GM19324 (cell line): ENCODE data around the gene CCDC14.
"Not testable (repeated sequence)": the region's sequence is repeated elsewhere in the genome, so short reads cannot be mapped to it uniquely, and the experiment has no call there.

Source experiments
- ATAC-seq: cut with Tn5 transposase; IDR thresholded peaks from one replicate; pipeline ENCODE4 v1.9.1; 2021; ENCODE audit warnings: mild to moderate bottlenecking, moderate library complexity; ENCODE audit not compliant: unreplicated experiment, low FRiP score

CCDC14 gene, protein sequence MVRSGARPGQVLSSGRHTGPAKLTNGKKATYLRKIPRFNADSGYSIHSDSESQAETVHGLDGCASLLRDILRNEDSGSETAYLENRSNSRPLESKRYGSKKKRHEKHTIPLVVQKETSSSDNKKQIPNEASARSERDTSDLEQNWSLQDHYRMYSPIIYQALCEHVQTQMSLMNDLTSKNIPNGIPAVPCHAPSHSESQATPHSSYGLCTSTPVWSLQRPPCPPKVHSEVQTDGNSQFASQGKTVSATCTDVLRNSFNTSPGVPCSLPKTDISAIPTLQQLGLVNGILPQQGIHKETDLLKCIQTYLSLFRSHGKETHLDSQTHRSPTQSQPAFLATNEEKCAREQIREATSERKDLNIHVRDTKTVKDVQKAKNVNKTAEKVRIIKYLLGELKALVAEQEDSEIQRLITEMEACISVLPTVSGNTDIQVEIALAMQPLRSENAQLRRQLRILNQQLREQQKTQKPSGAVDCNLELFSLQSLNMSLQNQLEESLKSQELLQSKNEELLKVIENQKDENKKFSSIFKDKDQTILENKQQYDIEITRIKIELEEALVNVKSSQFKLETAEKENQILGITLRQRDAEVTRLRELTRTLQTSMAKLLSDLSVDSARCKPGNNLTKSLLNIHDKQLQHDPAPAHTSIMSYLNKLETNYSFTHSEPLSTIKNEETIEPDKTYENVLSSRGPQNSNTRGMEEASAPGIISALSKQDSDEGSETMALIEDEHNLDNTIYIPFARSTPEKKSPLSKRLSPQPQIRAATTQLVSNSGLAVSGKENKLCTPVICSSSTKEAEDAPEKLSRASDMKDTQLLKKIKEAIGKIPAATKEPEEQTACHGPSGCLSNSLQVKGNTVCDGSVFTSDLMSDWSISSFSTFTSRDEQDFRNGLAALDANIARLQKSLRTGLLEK

DNA sequence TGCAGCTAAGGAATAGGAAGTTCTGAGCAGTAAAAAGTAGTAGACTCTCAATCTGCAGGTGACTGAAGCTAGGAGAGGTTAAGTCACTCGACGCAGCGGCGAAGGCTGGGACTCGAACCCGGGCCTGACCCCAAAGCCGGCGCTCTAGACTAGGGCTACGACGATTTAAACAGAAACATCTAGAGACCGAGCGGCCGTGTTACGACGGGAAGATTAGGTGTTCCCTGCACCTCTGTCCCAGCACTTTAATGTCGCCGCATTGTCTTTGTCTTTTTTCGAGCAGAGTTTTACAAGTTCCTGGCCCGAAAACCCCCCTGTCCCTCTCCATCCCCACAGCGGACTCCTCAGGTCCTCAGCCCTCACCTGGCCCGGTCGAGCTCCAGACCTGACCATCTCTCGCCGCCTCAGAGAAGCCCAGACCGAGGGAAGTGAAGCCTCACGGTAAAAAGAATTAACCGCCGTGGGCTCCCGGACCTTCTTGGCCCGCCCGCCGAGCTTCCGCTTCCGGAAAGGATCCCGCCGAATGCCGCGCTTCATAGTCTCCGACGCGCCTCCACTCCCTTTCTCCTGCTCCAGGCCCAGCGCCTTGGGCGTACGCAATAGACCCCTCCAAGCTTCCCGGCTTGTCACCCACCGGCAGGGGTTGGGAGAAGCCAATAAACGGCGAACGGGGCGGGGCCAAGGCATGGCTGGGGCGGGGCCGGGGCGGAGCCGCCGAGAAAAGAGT is at the start of gene CCDC14:
CCDC14 (minus strand) TSS at position 449 of the 727 bp plus-strand sequence; CDS start at position 393, 56 bp downstream.
- ATAC-seq = peak; percentile 73

DNA sequence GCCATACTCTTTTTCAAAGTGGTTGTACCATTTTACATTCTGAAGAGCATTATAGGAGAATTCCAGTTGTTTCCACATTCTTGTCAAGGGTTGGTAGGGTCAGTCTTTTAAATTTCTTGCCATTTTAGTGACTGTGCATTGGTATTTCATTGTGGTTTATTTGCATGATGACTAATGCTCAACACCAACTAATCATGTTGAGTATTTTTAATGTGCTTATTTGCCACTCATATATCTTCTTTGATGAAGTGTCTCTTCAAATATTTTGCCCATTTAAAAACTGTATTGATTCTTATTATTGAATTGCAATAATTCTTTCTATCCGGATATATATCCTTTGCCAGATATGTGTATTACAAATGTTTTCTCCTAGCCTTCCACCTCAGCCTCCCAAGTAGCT is 47.3 kb upstream of the CCDC14 start:
- ATAC-seq = not testable (repeated sequence)

DNA sequence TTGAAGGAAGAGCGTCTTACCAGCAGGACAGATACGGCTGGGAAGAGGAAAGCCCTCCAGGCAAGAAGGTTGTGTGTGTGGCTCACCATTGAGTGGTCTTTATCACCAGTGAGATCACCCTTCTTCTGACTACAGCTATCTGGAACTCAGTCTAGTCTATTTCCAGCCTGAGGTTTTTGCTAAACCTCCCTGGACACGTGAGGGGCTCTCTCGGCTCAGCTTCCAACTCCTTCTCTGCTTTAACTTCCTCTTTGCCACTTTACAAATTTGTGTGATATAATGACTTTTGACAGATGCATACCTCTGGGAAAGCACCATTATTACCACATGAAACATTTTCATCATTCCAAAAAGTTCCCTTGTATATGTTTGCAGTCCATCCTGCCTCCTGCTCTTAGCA is 46.2 kb upstream of the CCDC14 start:
- ATAC-seq = no peak

DNA sequence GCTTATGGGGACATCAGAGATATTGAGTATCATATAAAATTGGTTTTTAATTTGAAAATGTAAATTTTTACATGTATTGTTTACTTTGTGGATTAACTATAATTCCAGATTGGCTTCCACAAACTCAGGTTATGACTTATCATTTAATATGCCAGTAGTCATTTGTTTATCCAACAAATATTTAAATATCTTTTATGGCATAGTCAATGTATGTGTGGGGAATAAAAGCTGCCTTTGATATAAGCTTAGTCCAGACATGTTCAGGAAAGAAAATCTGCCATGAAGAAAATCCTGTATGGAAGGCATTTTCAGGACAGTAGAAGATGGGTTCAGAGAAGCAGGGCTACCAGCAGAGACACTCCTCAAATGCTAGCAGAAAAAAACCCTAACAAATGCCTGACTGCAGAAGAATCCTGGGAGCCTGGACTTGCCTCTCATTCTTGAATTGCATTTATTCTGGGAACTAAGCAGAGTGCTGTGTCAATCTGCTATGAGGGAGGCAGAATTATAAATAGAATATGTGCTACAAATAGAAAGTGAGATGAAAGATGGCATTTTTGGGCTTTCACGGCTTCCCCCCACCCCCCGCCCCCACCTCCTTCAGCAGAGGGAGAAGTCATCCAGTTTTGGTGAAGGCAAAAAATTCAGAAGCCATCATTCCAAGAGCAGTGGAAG is 41.5 kb upstream of the CCDC14 start:
- not testable (repeated sequence) for ATAC-seq

DNA sequence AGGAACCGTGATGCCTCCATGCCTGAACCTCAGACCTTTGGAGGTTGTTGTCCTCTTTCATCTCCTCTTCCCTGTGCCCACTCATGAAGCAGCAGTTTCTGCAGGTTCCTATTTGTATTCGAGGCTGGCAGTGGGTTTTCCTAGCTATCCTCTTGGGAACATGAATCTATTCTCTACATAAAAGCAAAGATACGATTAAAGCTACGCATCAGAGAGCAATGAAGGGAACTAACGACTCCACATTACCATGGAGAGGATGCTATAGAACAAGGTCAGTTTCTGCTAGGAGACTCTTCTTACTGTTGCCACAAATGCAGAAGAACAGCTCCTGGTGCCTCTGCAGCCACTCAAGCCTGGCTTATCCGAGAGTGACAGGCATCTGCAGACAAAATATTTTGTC is 40.3 kb upstream of the CCDC14 start:
- ATAC-seq = not testable (repeated sequence)

DNA sequence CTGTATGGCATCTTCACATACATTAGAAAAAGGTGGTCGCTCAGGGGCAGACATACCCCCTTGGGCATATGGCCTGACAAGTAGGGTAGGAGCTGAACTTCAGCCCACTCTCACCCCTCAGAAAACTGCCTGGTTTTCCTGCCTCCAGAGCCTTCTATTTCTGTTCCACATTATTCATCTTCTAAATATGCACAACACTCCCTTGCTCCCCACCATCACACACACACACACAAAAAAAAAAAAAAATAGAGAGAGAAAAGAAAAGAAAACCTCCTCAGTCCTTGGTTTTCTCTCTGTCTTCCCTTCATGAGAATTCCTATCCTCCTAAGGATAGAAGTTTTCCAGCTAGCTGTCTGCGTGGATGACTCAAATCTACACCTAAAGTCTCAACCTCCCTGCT is 36.5 kb upstream of the CCDC14 start:
- ATAC-seq = no peak

DNA sequence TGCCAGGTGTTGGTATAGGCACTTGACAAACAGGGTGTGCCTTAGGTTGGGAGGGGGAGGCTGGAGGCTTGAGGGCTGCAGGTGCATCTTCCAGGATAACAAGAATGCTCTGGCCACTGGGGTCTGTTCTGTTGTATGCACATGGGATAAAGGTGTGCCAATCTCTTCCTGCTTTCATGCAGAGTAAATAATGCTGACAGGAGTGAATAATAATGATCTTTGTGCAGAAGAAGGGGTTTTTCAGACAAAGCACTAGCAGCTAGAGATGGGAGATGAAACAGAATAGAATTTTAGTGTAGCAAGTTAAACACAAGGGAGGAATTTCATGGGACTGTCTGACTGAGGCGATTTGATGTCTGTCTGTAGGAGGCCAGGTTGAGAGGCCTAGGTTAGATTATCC is 32.8 kb upstream of the CCDC14 start:
- ATAC-seq = no peak

DNA sequence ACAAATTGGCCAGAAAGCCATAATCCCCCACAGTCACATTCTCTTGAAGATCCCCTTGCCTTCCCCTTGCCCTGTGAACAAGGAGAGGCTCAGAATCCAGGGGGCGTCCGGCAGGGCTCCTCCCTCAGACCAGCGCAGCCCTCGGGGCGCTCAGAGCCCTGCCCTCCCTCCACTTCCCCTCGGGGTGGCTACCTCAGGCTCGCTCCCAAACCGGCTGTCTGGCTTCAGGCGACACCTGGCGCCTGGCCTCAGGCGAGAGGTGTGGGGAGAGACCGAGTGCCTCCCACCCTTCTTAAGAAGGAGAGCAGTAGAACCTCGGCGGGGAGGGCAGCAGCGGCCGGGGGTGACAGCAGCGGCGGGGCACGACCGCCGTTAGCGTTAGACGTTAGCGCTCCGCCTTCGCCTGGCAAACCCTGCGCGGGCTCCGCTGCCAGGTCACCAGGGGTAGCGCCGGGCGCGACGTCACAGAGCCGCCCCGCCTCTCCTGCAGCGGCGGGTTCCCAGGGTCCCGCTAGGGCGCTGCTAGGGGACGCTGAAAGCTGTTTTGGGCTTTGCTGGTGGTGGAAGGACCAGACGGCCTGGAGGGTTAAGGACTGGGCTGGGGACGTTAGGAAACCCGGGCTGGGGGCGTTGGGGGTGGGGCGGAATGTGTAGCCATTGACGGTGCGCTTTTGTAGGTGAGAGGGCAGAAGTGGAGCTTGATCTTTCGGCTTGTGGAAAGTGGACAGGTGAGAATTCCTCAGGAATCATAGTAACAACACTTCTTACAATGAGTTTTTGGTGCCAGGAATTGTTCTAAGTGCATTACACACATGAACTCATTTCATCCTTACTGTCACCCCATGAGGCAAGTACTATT is 30.9 kb upstream of the CCDC14 start, which contains the start of gene ROPN1:
ROPN1 (minus strand) TSS at position 395 of the 859 bp plus-strand sequence. CDS start 11,643 bp downstream, outside the sequence.
- ATAC-seq = not testable (repeated sequence)

DNA sequence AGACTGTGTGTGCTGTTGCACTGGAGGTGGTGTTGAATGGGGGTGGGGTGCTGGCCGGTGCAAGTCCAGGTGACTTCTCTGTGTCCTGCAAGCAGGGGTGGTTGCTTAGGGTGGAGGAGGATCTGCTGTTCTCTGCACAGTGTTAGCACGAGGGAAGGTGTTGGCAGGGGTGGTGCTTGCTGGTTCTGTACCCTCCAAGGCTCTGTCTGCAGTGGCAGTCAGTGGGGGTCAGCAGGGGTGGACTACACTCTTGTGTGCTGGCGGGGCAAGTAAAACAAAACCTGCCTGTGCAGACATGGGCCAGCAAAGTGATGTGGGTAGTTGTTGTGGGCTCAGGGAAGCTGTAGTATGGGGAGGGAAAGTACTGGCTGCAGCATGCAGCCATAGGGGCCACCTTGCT is 25.4 kb upstream of the CCDC14 start:
- no peak for ATAC-seq

DNA sequence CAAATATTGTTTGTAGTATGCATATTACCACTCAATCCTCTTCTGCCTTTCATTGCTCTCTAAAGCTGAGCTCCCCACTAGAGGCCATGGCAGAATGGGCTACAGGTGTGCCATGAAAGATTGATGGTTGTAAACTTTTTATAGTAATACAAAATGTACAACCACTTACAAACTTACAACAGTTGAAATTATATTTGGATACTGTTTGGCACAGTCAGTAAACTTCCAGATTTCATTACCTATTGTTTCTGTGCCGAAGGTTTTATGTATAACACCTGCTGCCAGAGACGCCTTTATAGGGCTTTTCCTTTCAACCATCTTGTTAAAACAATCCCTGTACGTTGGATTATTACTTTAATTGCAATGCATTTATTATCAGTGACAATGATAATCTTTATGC is 23.9 kb upstream of the CCDC14 start:
- no peak for ATAC-seq

DNA sequence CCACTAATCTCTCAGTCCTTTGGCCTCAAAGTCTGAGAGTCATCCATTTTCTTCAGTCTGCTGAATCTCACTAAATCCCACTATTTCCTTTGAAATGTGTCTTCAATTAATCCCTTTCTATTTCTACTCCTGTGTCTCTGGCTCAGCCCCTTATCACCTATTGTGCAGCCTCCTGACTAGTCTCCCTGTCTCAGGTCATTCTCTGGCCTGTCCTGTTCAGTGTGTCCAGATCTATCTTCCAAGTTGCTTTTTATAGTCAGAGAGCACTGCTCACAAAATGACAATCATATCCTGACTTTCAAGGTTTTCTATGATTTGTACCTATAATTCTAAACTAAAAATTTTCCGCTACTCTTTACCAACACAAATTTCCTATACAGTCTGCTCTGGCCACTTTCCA is 23.3 kb upstream of the CCDC14 start:
- ATAC-seq = no peak

DNA sequence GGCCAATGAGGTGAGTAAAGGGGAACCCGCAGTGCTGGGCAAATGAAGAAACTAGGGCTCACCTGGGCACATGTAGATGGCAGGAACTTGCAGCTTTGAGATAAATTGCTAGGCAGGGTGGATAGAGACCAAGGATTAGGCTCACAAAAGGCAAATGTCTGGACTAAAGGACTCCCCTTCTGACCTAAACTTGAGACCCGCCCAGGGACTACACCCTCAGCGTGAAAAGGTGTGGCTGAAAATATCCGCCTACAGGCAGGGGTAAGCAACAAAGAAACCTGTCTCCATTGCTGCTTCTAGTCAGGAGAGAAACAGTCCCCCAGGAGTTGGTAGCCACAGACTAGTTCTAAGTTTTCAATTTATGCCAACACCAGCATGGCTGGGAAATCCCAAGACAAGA is 20.3 kb upstream of the CCDC14 start:
- ATAC-seq = not testable (repeated sequence)

DNA sequence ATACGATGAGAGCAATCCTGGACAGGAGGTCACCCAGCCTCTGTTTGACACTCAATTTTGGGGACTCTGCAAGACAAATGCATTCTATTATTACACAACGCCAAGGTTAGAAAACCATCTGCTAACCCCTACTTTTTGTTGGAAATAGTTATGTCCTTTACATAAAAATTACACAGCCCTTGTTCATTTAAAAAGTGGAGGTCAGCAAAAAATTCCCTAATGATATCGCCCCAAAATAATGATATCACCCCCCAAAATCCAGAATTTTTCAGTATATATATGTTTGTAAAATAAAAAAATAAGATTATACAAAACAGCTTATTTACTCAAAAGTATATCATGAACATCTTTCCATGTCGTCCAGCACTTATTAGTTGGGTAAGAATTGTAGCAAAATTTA is 19.5 kb upstream of the CCDC14 start:
- no peak for ATAC-seq

DNA sequence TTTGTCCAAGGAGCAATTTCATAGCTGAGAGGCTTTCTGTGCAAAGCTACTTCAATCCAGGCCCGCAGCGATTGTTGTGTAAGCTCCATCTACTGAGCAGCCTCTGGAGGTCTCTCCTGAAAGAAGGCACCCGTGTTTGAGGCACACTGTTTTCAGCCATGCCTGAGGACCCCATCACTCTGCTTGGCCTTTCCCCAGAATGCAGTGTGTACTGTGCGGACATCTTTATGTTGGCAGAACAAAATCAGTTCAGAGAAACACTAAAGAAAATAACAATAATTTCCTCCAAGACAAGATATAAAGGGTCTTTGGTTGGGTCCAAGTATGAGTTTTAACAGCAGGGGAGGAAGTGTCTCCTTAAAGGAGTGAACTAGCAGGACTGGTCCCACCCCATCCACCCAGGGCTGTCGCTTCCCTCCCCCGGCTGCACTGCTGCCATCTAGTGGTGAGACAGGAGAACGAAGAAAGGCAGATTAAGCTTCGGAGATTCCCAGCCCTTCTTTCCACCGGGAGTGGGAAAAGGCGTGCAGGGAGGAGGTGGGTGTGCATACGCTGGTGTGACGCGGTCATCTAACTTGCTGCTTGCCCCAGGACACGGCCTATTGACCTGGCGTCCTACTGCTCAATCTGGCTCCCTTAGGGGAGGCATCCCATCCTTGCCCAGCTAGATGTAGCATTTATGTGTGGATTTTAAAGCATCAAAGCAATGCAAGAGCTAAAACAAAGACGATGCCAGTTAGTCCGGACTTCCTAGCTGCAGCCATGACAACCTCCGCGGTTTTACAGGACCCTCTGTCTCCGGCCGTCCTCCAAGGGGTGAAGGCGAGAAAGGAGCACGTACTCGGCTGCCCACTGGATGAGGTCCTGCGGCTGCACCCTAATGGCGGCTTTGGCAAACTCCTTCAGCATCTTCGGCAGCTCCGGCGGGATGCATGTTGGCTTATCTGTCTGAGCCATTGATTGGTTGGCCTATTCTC is 18.8 kb upstream of the CCDC14 start:
- ATAC-seq = not testable (repeated sequence)

DNA sequence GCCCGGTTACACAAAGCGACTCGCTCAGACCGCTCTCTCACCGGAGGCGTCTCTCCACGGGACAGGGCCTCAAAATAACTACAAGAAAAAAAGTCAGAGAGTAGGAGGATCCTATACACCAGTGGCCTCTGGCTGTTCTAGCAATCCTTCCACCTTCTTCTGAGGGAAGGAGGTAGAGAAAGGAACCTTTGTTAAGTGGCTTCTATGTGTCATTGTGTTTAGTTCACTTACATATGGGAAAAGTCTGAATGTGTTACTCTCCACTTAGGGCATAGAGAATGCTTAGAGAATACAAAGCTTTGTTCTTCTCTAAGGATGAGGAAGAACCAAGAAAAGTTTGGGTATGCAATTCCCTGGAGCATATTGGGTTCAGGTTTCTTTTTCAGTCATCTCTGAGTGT is 15.9 kb upstream of the CCDC14 start:
- not testable (repeated sequence) for ATAC-seq

DNA sequence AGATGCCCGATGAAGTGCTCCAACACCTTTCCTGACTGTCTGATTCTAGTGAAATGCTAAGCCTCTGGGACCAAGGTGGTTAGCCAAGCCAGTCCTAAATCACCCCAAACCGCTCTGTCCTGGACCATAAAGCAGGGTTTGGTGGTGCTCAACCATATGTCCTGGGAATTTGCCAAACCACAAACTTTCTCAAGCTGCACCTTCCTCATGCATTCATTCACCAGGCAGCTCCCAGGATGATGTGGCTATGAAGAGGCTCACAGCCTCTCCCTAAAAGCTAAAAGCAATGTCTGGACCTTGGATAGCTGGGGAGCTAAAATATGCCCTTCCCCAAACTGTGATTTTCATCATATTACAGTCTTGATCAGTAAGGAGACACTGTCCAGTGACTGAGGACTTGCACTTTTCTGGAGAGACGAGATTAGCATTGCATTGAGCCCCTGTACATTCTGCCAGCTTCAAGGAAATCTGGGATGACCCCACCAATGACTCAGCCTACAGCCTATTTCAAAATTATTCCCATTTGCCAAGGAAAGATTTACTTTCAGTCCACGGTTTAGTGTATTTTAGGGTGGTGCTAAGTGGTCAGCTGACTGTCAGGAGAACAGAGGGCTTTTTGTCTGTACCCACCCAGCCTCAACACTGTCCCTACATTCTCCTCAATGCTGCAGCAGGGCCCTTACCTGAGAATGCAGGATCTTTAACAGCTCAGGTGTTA is 15.3 kb upstream of the CCDC14 start:
- ATAC-seq = not testable (repeated sequence)

DNA sequence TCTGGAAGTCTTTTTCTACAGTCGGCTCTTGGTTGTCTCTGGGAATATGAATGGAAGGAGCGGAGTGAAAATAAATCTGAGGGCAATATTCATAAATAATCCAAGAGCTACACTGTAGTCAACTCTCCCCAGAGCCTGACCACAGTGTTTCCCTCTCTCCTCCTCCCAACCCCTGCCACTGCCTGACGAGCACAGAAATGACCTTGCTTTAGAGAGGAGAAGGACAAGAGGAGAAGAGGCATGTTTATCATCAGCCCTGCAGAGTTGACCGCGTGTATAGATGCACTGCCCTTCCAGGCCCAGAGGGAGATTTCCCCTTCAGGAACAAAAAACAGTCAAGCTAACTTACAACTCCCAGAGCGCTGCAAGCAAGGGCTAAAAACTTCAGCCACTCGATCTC is 14.0 kb upstream of the CCDC14 start:
- ATAC-seq = not testable (repeated sequence)
